NCI-H526 (cell line): ENCODE data around the gene CIP2A.
"Not testable (repeated sequence)": the region's sequence is repeated elsewhere in the genome, so short reads cannot be mapped to it uniquely, and the experiment has no call there.

Experiments
- DNase-seq, 2 experiments: peaks; one replicate each; lab custom pipeline; 2025; lab: John Stamatoyannopoulos, UW

CIP2A gene

DNA sequence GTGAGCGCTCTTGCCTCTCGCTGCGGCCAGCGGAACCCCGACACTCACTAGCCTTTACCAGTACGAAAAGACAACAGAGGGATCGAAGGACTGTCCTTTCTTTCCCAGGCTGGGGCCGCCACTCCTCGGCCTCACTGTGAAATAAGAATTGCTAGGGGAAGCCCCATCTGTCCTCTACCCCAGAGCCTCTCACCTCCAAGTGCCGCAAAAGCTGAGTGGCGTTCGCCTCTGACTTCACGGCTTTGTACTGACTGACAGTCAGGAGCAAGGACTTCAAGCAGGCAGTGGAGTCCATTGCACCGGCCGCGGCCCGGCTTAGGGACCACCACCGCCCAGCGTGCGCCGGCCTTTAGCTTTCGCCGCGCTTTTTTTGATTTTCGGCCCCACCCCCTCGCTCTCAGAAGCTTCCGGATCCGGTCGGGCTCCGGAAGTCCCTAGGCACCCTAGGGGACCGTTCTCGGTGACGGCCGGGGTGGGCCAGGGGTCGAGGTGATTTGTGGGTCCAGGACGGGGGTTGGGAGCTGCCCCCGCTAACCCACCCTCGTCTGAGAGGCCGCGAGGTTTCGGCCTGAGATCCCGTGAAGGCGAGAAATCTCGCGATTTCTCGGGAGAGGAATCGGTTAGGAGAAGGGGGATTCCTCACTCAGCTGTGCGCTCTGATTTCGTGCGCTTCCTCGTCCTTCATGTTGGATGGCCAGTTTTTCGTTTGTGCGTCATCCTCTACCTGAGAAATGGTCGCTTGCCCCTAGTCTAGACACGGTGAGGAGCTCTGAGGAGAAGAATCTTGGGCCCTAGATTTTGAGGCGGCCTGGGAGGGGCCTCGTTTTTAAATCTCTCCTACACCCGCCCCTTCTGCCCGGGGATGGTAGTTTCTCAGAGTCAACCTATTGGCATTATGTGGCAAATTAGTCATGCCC, at the start of gene CIP2A, which contains the start of gene DZIP3:
CIP2A (minus strand) TSS at position 358 of the 917 bp plus-strand sequence; CDS start at position 295, 63 bp downstream.
DZIP3 (plus strand) TSS at position 642 of the 917 bp plus-strand sequence. CDS start 15,685 bp downstream, outside the sequence.
- DNase-seq = peak; percentile 76 to 89

DNA sequence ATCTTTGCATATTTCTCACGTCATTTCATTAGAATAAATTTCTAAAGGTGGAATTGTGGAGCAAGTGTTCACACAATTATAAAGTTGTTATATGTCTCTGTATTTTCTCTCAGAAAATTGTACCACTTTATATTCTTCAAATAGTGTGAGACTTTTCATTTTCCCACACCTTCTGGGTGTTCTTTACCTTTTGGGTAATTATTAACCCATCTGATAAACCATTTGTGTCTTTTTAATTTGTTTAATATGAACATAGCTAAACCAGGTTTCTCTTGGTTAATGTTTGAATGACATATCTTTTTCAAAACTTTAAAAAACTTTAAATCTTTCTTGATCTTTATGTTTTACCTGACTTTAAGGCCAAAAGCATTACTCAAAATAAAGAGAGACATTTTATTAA, 40.7 kb upstream of the CIP2A start:
- no peak for DNase-seq

DNA sequence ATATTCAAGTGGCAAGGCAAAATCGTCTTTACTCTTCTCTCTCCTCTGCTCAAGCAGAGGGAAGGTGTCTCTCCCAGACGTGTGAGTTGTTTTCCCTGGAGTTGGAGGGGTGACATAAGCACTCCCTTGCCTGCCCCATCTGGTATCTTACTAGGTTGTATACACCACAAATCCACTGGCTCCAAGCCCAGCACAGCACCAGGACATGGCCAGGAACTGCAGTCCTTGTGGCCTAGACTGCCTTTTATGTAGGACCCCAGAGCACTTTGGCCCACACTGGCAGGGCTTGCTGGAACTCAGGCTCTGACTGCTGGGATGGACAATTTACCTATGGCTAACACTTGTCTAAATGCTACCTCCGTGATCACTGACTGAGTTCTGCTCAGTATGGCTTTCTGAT, 34.3 kb upstream of the CIP2A start:
- no peak for DNase-seq

DNA sequence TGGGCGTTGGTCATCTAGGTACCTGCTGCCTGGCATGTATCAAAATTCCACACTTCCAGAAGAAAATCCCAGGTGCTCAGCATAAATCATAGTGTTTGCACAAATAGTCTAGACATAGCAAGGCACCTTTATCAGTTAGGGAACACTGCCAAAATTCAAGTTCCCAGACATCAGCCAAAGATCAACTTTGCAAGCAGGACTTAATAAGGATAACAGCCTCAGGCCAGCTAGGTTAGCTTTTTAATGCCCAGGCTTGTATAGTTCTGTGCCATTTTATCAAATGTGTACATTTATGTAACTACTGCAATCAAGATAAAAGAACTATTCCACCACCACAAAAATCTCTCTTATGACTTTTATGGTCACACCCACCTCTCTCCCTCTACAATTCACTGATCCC, 31.0 kb upstream of the CIP2A start:
- DNase-seq = no peak

DNA sequence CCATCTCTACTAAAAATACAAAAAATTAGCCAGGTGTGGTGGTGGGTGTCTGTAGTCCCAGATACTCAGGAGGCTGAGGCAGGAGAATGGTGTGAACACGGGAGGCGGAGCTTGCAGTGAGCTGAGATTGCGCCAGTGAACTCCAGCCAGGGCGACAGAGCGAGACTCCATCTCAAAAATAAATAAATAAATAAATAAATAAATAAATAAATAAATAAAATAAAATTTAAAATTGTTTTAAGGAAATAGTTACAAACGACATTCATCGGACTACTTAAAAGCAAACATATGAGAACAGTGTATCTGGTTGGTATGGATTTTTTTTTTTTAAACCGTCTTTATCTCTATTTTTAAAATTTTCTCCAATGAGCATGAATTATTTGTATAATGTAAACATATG, 26.9 kb upstream of the CIP2A start:
- DNase-seq = not testable (repeated sequence)

DNA sequence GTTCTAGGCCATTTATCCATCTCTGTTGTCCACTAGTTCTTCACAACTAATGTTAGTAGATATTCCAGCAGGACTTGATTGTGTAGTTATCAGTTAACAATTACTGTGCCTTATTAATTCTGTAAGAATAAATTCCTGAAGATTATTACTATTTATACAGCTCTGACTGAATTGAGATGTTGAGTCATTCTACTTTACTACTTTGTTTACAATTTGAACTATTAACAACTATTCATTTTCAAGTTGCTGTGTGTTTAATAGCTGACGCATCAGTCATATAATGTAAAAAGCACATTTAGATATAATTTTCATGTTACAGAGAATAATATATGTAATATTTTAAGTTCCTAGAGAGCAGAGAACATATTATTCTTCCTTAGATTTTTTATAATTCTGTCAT, 21.4 kb upstream of the CIP2A start:
- no peak for DNase-seq

DNA sequence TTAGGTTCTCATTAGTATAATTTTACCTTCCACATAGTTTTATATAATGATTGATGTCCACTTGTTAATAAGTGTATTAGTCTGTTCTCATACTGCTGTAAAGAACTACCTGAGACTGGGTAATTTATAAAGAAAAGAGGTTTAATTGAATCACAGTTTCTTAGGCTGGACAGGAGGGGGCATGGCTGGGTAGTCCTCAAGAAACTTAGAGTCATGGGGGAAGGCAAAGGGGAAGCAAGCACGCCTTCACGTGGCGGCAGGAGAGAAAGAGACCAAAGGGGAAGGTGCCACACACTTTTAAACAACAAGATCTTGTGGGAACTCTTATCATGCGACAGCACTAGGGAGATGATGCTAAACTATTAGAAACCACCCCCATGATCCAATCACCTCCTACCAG, 19.5 kb upstream of the CIP2A start:
- DNase-seq = no peak

DNA sequence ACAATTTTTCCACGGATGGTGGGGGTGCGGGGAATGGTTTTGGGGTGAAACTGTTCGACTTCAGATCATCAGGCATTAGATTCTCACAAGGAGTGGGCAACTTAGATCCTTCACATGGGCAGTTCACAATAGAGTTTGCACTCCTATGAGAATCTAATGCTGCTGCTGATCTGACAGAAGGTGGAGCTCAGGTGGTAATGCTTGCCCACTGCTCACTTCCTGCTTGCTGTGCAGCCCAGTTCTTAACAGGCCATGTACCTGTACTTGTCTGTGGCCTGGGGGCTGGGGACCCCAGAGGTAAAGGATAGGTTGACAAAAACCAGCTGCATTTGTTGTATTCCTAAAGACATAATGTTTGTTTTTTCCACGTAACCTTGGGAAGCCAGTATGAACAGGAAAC, 16.3 kb upstream of the CIP2A start:
- no peak for DNase-seq

DNA sequence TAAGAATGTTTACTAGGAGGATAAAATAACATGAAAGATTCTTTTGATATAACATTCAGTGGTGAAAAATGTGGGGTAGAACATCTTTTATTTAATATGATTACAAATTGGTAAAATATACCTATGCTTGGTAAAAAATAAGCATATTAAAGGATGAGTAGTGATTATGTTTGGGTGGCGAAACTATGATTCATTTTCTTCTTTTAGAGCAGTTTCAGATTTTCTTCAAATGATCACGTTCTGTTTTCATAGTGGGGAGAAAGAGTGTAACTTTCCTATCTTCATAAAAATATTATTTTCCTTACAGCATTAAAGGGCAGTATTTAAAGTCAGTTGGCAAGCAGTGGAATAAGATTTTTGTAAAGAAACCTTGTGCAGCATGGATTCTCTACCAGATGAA, 15.8 kb upstream of the CIP2A start:
- no peak for DNase-seq

DNA sequence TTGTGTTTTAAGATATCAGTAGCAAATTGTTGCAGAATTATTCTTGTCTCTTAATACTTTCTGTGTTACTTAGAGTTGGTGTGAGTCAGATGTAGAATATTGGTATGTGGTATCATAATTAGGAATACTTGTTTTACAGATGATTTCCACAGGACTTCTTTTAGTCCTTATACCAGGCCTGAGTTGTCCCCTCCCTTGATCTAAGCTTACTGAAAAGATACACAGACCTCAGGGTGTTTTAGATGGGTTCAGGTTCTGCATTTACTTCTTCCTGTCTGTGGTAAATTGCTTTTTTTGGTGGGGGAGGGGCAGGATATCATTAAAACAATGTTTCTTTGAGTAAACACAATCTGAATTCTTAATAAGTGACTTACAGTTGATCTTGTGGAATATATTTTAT, 14.5 kb upstream of the CIP2A start:
- no peak for DNase-seq

DNA sequence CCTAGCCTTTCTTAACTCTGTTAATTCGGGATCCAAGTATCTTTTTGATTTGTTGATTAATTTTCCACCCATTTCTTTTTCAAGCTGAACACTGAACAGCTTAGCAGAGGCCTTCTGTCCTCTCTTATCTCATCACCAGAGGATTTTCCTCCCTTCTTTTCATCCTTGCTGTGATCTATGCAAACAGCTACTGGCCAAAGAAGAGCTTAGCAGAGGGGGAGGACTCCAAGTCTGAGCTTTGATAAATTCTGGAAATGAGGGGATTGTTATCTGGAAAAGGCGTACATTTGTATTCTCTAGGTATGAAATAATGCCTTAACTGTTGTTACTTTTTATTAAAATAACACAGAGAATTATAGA, 13.7 kb upstream of the CIP2A start:
- DNase-seq = no peak

DNA sequence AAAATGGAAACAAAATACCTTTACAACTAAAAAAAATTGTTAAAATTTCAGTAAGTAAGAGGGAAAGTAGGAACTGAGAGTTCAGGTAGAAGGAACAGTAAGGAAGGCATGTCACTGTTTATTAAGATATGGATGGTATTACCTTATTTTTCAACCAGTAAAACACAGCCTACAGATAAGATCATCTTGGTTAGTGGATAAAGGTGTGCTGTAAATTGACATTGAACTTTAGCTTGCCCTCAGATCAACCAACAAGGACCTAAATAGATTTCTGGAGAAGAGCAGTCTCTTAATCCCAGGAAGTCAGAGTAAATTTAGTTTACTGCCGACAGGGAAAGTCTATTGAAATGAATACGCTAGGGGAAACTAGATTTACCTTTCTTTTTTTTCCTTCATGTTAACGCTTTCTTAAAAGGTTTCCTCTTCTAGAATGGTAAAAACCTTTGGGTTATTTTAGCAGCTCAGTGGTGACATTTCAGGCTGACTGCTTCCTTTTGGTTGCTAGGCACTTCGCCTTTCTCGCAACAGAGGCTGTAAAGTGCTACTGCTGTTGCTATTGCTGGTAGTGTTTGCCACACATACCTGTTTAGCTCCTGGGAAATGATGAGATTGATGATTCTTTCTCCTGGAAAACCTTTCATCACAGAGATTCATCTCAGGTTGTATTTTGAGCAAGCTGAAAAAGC, 13.2 kb upstream of the CIP2A start:
- no peak for DNase-seq

DNA sequence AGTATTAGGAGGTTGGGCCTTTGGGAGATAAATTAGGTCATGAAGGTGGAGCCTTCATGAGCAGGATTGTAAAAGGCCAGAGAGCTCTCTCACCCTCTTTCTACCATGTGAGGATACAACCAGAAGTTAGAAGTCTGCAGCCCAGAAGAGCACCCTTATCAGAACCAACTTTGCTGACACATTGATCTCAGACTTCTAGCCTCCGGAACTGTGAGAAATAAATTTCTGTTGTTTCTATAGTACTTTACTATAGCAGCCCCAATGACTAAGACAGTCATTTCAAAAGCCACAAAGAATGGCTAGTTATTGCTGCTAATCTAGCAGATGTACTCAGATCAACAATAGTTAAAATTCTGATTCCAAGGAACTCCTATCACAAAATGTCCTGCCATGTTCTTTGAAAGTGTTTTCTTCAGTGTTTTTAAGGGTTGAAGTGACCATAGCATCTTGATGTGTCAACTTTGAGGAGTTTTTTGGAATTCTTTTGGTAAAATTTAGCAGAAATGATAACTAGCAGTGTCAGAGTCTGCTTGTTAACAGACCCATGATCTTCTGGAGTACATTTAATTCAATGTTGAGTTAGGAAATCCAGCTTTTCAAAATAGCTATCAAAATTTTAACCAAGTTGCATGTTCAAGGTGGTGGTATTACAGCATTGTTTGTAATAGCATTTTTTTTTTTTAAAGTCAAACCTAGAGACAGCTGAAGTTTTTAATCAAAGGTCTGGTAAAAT, 10.6 kb upstream of the CIP2A start:
- no peak for DNase-seq

DNA sequence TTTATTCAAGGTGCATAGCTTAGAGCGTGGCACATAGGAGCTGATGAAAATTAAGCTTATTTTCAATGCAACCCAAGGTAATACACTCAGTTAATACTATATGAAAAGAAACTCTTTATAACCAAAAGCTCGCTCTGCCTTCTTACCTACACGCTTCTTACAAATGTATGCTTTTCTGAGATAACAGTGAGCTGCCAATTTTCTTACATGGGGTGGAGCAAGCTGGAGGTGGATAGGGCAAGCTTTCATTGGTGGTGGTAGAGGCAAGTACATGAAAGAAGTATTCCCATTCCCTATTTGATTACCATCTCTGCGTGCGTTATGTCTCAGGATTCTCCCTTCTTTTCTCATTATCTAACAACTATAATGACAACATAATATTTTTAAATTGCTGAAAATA, 9.1 kb upstream of the CIP2A start:
- DNase-seq = no peak

DNA sequence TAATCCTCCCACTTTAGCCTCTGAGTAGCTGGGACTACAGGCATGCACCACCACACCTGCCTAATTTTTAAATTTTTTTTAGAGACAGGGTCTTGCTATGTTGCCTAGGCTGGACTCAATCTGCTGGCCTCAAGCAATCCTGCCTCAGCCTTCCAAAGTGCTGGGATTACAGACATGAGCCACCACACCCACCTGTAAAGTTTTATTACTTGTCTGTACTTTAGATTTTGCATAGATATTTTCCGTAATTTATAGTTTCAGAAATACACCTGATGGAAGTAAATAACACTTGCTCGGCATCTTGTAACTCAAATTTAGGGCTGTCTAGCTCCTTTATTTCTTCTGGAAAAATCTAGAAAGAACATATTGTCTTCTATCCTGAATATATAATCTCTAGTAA, 6.1 kb upstream of the CIP2A start:
- DNase-seq = no peak

DNA sequence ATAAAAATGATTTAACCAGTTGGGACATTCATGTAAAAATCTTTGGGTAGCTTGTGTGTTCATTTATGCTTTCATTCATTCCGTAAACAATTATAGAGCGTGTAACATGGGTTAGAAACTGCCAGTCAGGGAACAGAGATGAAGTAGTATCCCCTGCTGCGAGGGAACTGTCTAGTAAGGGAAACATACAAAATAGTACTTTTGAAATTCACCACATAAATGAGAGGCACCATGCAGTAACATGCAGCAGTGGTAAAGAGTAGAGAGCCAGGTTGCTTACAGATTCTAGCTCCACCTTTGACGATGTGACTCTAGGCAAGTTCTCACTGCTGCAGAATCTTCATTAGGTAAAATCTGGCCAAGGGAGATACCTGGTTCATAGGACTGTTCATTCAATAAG, 1.2 kb upstream of the CIP2A start:
- no peak for DNase-seq

DNA sequence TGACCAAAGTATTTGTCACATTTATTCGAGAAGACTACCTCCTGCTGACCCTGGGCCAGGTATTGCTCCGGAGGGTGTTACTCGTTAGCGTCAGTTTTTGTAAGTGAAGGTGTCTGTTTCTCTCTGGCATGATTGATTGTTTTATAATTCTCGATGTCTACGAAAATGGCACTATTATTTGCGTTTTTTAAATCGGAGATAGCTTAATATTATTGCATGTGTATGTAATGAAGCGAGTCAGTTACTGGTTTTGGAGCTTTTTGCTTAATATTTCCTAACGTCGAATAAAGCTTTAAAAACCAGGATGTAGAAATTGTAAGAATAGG, 723 bp upstream of the CIP2A start:
- no peak for DNase-seq

DNA sequence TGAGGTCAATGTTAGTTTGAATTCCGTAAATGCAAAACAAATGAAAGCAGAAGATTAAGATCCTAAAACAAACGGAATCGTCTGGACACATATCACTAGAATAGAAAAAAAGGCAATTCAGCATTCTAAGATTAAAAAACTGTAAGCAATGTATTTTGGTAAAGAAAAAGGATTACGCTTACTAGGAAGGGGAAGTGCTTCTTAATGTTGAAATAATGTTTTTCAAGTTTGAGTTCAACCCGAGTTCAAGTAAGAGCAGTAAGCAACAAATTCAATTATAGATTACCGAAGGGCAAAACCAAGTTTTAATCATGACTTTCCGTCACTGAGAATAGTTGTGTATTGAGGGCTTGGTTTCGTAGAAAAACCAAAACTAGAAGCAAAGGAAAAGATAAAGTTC, 637 bp downstream of the CIP2A start:
- DNase-seq = no peak

DNA sequence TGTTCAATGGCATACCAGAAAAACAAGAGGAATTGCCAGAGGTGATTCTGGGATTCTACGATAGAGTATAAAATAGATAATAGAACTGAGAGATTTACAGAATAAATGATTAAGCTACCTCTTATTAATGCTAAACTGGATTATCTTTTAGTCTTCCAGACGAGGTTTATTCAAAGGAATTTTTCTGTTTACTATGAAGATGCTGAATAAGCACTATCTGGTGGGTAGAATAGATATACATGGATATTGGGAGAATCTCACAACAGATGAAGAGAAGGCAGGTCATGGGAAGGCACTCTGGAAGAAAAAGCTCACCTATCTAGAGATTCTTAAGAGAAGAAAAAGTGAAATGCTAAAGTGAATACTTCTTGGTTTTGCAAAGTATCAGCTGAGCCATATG, 11.2 kb downstream of the CIP2A start:
- no peak for DNase-seq

DNA sequence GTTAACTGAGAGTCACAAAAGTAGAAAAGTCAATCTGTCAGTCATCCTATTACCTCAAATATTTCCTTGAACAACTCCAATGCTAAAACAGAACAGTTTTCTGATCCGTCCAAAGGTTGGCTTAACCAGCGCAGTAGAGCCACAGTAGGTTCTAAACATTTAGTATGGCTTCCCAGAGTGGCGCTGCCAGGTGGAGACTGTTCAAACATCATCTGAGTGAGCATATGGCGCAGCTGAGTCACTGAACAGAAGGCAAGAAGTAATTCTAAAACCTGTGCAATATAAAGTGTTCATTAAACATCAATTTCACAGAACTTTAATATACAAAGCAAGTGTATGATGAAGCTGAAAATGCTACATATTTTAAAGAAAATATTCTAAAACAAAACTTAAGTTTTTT, 19.9 kb downstream of the CIP2A start:
- DNase-seq = no peak

DNA sequence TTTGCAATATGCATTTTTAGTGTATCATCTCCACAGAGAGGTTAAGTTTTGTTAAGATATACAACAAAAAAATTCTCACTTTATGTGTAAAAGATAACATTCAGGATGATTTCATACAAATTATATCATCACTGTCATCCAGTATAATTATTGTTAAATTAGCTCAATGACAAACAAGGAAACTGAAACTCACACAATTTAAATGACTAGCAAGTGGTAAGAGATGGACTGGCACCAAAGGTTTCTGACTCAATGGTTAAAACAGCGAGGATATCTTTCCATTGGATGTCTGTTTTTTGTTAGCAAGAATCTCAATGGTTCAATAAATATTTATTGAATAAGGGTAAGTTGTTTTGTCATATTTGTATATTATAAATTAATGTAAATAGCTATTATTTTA, 22.6 kb downstream of the CIP2A start:
- no peak for DNase-seq

DNA sequence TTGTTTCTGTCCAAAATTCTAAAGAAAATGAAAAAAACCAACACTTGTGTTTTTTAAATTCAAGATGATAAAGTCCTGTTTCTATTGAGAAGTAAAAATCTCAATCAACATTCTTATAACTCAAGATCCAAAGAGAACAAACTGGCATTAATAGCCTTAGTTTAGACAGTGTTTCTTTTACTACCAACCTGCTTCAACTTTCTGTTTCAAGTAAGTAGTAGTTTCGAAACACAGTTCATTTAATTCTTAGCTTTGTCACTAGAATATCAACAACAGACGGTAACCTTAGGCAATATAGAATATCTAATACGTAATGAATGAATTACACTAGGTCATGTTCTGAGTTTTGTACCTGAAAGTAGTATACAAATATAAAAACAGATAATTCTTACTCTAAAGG, 23.7 kb downstream of the CIP2A start:
- no peak for DNase-seq

DNA sequence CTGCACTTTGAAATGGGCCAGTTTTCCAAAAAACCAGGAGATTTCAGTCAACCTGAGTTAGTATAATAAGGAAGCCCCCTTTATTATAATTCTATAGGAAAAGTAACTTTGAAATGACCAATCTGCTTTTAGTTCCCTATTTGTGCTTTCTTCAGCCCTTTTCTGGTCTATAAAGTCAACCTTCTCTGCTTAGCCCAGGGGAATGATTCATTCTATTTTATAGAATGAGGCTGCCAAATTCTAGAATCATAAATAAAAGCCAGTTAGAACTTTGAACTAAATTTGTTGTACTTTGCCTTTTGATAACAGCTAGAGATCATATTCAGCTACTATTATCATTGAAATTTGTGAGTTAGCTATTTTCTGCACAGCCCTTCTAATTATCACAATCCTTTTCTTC, 24.7 kb downstream of the CIP2A start:
- DNase-seq = no peak
